MM.1S (cell line): ENCODE measurements around the gene MSANTD1.

Source experiments
- EZH2 ChIP-seq: fragments of 300-600 bp; sonication (generic); optimal IDR thresholded peaks from 2 replicates; pipeline ENCODE3; 2017; ENCODE audit warnings: low read depth, mild to moderate bottlenecking, antibody characterized with exemption, low read length, mixed read lengths
- TF ChIP-seq, protein P1 (sequence below): fragments of 300-600 bp; sonication (generic); IDR thresholded peaks from 2 replicates; pipeline ENCODE4 v1.5.1; 2016; ENCODE audit warnings: antibody characterized with exemption, low read length, mixed read lengths

DNA sequence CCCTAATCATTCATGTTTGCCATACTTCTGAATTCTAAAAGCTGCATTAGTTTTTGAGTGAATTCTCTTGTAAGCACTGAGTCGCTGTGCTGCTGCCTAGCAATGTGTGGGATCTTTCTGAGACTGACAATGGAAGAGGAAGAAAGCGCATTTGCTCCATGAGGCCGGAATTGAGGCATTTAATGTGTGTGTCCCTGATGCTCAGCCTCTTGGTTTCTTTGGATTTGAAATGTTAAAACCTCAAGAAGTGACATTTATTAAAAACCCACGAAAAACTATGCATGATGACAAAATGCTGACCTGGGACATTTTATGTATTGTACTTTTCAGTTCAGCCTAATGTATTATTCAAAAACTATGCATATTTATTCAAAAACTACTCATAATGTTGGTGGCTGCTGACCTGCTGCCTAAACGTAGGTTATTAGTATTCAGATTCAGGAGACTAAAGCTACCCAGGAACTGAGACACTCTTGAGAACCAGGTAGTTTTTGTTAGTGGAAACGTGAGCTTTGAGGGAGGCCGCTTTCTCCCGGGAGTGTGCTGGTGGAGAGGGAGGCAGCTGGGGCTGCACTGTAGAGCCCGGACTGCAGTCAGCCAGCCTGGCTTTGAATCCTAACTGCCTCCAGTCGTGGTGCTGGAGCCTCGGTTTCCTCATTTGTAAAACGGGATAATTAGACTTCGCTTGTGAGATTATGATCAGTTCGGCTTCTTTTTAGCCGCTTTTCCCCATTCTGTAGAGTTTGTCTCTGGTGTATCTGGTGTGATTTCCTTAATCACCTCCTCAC is 55.2 kb downstream of the MSANTD1 start:
- TF ChIP-seq, protein P1, sequence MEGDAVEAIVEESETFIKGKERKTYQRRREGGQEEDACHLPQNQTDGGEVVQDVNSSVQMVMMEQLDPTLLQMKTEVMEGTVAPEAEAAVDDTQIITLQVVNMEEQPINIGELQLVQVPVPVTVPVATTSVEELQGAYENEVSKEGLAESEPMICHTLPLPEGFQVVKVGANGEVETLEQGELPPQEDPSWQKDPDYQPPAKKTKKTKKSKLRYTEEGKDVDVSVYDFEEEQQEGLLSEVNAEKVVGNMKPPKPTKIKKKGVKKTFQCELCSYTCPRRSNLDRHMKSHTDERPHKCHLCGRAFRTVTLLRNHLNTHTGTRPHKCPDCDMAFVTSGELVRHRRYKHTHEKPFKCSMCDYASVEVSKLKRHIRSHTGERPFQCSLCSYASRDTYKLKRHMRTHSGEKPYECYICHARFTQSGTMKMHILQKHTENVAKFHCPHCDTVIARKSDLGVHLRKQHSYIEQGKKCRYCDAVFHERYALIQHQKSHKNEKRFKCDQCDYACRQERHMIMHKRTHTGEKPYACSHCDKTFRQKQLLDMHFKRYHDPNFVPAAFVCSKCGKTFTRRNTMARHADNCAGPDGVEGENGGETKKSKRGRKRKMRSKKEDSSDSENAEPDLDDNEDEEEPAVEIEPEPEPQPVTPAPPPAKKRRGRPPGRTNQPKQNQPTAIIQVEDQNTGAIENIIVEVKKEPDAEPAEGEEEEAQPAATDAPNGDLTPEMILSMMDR, result no peak
- TF ChIP-seq EZH2, result no peak
